T-helper 1 cell treated with Interleukin-12 subunit alpha and Interleukin-12 subunit beta and Interleukin-4 antibody, amounts not matched to agents 30 μg/mL and 1 μg/mL, for 36 hours (primary cell): ENCODE results near the gene RGS19.

Source experiments
- H3K27ac Mint-ChIP-seq: one replicate; pipeline ENCODE4 v1.8.0; 2021; ENCODE audit warnings: mild to moderate bottlenecking, mixed read lengths
- H3K27me3 Mint-ChIP-seq: one replicate; pipeline ENCODE4 v1.8.0; 2021; ENCODE audit warnings: low read depth, mixed read lengths
- H3K36me3 Mint-ChIP-seq: one replicate; pipeline ENCODE4 v1.8.0; 2021; ENCODE audit warnings: low read depth, mixed read lengths
- H3K4me1 Mint-ChIP-seq: one replicate; pipeline ENCODE4 v1.8.0; 2021; ENCODE audit warnings: low read depth, mixed read lengths
- H3K4me3 Mint-ChIP-seq: one replicate; pipeline ENCODE4 v1.8.0; 2021; ENCODE audit warnings: mild to moderate bottlenecking, moderate library complexity, mixed read lengths
- H3K9me3 Mint-ChIP-seq: one replicate; pipeline ENCODE4 v1.8.0; 2021; ENCODE audit warnings: mixed read lengths

Gene RGS19

GRCh38 chr20:64069614-64070243 lies 9.6 kb downstream of the RGS19 start:
- no peaks in the 10 kb centered on the region for H3K9me3 Mint-ChIP-seq
- H3K27ac Mint-ChIP-seq: no peak overlapping the region
- peaks cover 14% of the 10 kb centered on the region for H3K36me3 Mint-ChIP-seq
- H3K4me1 Mint-ChIP-seq: peaks cover 33% of the 10 kb centered on the region
- no peaks in the 10 kb centered on the region for H3K27me3 Mint-ChIP-seq
- no peak overlapping the region for H3K4me3 Mint-ChIP-seq

GRCh38 chr20:64069209-64069613 lies 10.1 kb downstream of the RGS19 start:
- peaks cover 14% of the 10 kb centered on the region for H3K36me3 Mint-ChIP-seq
- H3K4me1 Mint-ChIP-seq: peaks cover 38% of the 10 kb centered on the region
- no peak overlapping the region for H3K4me3 Mint-ChIP-seq
- H3K27me3 Mint-ChIP-seq: no peaks in the 10 kb centered on the region
- no peak overlapping the region for H3K27ac Mint-ChIP-seq
- no peaks in the 10 kb centered on the region for H3K9me3 Mint-ChIP-seq

- no peak overlapping the region for H3K4me3 Mint-ChIP-seq
- H3K9me3 Mint-ChIP-seq: no peaks in the 10 kb centered on the region
- peaks cover 10% of the 10 kb centered on the region for H3K36me3 Mint-ChIP-seq
- no peaks in the 10 kb centered on the region for H3K27me3 Mint-ChIP-seq
- peaks cover 43% of the 10 kb centered on the region for H3K4me1 Mint-ChIP-seq
- H3K27ac Mint-ChIP-seq: no peak overlapping the region
These were observed 10.7 kb downstream of the RGS19 start for GRCh38 chr20:64068386-64069208.

- peaks cover 6% of the 10 kb centered on the region for H3K36me3 Mint-ChIP-seq
- H3K9me3 Mint-ChIP-seq: no peaks in the 10 kb centered on the region
- no peak overlapping the region for H3K4me3 Mint-ChIP-seq
- H3K27ac Mint-ChIP-seq: peak overlapping the region; percentile 71
- H3K27me3 Mint-ChIP-seq: no peaks in the 10 kb centered on the region
- H3K4me1 Mint-ChIP-seq: peaks cover 43% of the 10 kb centered on the region
These were observed 11.5 kb downstream of the RGS19 start for GRCh38 chr20:64067733-64068307.

GRCh38 chr20:64067005-64067632 lies 12.2 kb downstream of the RGS19 start:
- peak overlapping the region; percentile 76 for H3K27ac Mint-ChIP-seq
- H3K4me3 Mint-ChIP-seq: peak overlapping the region; percentile 68
- no peaks in the 10 kb centered on the region for H3K27me3 Mint-ChIP-seq
- peaks cover 1% of the 10 kb centered on the region for H3K36me3 Mint-ChIP-seq
- peaks cover 45% of the 10 kb centered on the region for H3K4me1 Mint-ChIP-seq
- H3K9me3 Mint-ChIP-seq: no peaks in the 10 kb centered on the region

GRCh38 chr20:64065974-64066343 lies 13.4 kb downstream of the RGS19 start:
- peak overlapping the region; percentile 74 for H3K4me3 Mint-ChIP-seq
- no peaks in the 10 kb centered on the region for H3K27me3 Mint-ChIP-seq
- H3K27ac Mint-ChIP-seq: peak overlapping the region; percentile 96
- H3K9me3 Mint-ChIP-seq: no peaks in the 10 kb centered on the region
- H3K36me3 Mint-ChIP-seq: peaks cover 1% of the 10 kb centered on the region
- peaks cover 46% of the 10 kb centered on the region for H3K4me1 Mint-ChIP-seq

GRCh38 chr20:64065062-64065973 lies 14.0 kb downstream of the RGS19 start:
- H3K36me3 Mint-ChIP-seq: peaks cover 1% of the 10 kb centered on the region
- no peaks in the 10 kb centered on the region for H3K9me3 Mint-ChIP-seq
- peaks cover 46% of the 10 kb centered on the region for H3K4me1 Mint-ChIP-seq
- H3K4me3 Mint-ChIP-seq: peak overlapping the region; percentile 74
- H3K27me3 Mint-ChIP-seq: no peaks in the 10 kb centered on the region
- H3K27ac Mint-ChIP-seq: peak overlapping the region; percentile 96

GRCh38 chr20:64064145-64064698 lies 15.1 kb downstream of the RGS19 start:
- H3K4me3 Mint-ChIP-seq: peak overlapping the region; percentile 85
- no peaks in the 10 kb centered on the region for H3K9me3 Mint-ChIP-seq
- H3K4me1 Mint-ChIP-seq: peaks cover 47% of the 10 kb centered on the region
- peak overlapping the region; percentile 81 for H3K27ac Mint-ChIP-seq
- H3K36me3 Mint-ChIP-seq: peaks cover 1% of the 10 kb centered on the region
- no peaks in the 10 kb centered on the region for H3K27me3 Mint-ChIP-seq

- H3K27ac Mint-ChIP-seq: peak overlapping the region; percentile 81
- no peaks in the 10 kb centered on the region for H3K9me3 Mint-ChIP-seq
- peaks cover 1% of the 10 kb centered on the region for H3K36me3 Mint-ChIP-seq
- peaks cover 47% of the 10 kb centered on the region for H3K4me1 Mint-ChIP-seq
- no peaks in the 10 kb centered on the region for H3K27me3 Mint-ChIP-seq
- H3K4me3 Mint-ChIP-seq: peak overlapping the region; percentile 85
These were observed 15.8 kb downstream of the RGS19 start for GRCh38 chr20:64063389-64064144.

- Mint-ChIP-seq H3K36me3 (peaks cover 1% of the 10 kb centered on the region), H3K4me1 (peaks cover 48% of the 10 kb centered on the region), H3K27me3 (no peaks in the 10 kb centered on the region)
These were observed 16.5 kb downstream of the RGS19 start, which contains the start of gene TCEA2 for GRCh38 chr20:64062596-64063388. TCEA2 (plus strand) TSS chr20:64063198; CDS start chr20:64063313, 115 bp downstream.

GRCh38 chr20:64062276-64062595 lies 17.1 kb downstream of the RGS19 start:
- Mint-ChIP-seq H3K4me1 (peaks cover 46% of the 10 kb centered on the region), H3K27me3 (no peaks in the 10 kb centered on the region), H3K36me3 (peaks cover 1% of the 10 kb centered on the region), H3K4me3 (no peak overlapping the region), H3K9me3 (no peaks in the 10 kb centered on the region), H3K27ac (no peak overlapping the region)

More at GRCh38 chr20:64062596-64063388, 16.5 kb downstream of the RGS19 start, which contains the start of gene TCEA2:
- no peaks in the 10 kb centered on the region for H3K9me3 Mint-ChIP-seq
- peak within 1 kb of the TSS; percentile 81 for H3K27ac Mint-ChIP-seq
- peak within 1 kb of the TSS; percentile 85 for H3K4me3 Mint-ChIP-seq

GRCh38 chr20:64058536-64058935 lies 20.8 kb downstream of the RGS19 start:
- no peak overlapping the region for H3K27ac Mint-ChIP-seq
- H3K9me3 Mint-ChIP-seq: no peaks in the 10 kb centered on the region
- H3K4me3 Mint-ChIP-seq: peak overlapping the region; percentile 50
- H3K4me1 Mint-ChIP-seq: peaks cover 23% of the 10 kb centered on the region
- no peaks in the 10 kb centered on the region for H3K27me3 Mint-ChIP-seq
- H3K36me3 Mint-ChIP-seq: no peaks in the 10 kb centered on the region
